Measurements from ENCODE around the gene CSNK1D.

CSNK1D gene

GRCh38 chr17:82294064-82294773, 20.7 kb upstream of the CSNK1D start:
- DNase-seq: no peak

- peak; percentile 59 to 90 for DNase-seq
Measured at GRCh38 chr17:82292251-82293154, 19.0 kb upstream of the CSNK1D start.

- DNase-seq: no peak
Measured at GRCh38 chr17:82291582-82292250, 18.2 kb upstream of the CSNK1D start.

- DNase-seq: no peak
Measured at GRCh38 chr17:82287868-82288801, 14.6 kb upstream of the CSNK1D start.

GRCh38 chr17:82287013-82287867, 13.7 kb upstream of the CSNK1D start:
- no peak for DNase-seq

- no peak for DNase-seq
Measured at GRCh38 chr17:82285141-82285540, 11.6 kb upstream of the CSNK1D start.

- DNase-seq: peak in 1 of 2 experiments; percentile 26
Measured at GRCh38 chr17:82283208-82283749, 9.8 kb upstream of the CSNK1D start.

- no peak for DNase-seq
Measured at GRCh38 chr17:82282239-82283207, 9.0 kb upstream of the CSNK1D start.

GRCh38 chr17:82281502-82282238, 8.2 kb upstream of the CSNK1D start:
- no peak for DNase-seq

- no peak for DNase-seq
Measured at GRCh38 chr17:82281076-82281475, 7.6 kb upstream of the CSNK1D start.

- no peak for DNase-seq
Measured at GRCh38 chr17:82280537-82280936, 7.0 kb upstream of the CSNK1D start.

GRCh38 chr17:82278786-82279391, 5.4 kb upstream of the CSNK1D start:
- no peak for DNase-seq

- DNase-seq: no peak
Measured at GRCh38 chr17:82278308-82278707, 4.8 kb upstream of the CSNK1D start.

GRCh38 chr17:82277851-82278250, 4.4 kb upstream of the CSNK1D start:
- DNase-seq: peak in 1 of 2 experiments; percentile 42

- no peak for DNase-seq
Measured at GRCh38 chr17:82276938-82277337, 3.4 kb upstream of the CSNK1D start.

- no peak for DNase-seq
Measured at GRCh38 chr17:82275326-82275725, 1.8 kb upstream of the CSNK1D start.

- no peak for DNase-seq
Measured at GRCh38 chr17:82274134-82275020, 877 bp upstream of the CSNK1D start.

Data from NCI-H524 (cell line).